ENCODE data around the gene EPS8L3. TPM values are rescaled to one million over a fixed set of nuclear protein-coding genes. Genes with fewer than 3 reads are reported as not detected.

The EPS8L3 gene
- total and polyA plus RNA-seq, 9 of the 15 experiments (the other 6 are each of a cell fraction or from before 2014, with no cell fraction given): 0.09 to 0.42 (median 0.14) TPM; not detected in 5

DNA sequence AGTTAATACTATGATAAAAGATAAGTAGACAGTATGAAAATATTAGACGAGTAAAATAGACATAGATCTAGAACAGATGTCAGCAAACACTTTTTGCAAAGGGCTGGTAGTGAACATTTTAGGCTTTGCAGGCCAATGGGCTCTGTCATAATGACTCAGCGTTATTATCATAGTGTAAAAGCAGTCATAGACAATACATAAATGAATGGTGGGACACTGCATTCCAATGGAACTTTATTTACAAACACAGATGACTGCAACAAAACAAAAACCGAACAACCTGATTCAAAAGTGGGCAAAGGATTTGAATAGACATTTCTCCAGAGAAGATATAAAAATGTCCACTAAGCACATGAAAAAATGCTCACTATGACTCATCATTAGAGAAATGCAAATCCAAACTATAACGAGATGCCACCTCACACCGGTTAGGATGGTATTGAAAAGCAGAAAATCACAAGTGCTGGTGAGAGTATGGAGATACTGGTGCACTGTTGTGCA lies 44.3 kb downstream of the EPS8L3 start:
- H3K4me1 ChIP-seq (replicated peaks in 1 of 2; ENCODE audit: control insufficient read depth in 2 of 2, insufficient read depth in 2 of 2, low read length in 2 of 2): peaks cover 5 to 21% of the 10 kb centered on the region in 2 experiments; a peak in 4 of 5 replicates
- DNase-seq (ENCODE audit: extremely low read depth in 1 of 4, low spot score in 3 of 4) (peak in 2 of 4 experiments; percentile 60 to 74), FAIRE-seq (peak; percentile 23), ATAC-seq (peak; percentile 87)
- ChIA-PET CTCF (ENCODE audit: low intra/inter-chr PET ratio) (interaction anchor here (1.1 kb wide), 1 partner anchor 52 kb away, joined by 3 read pairs; no protein-coding TSS in a partner anchor), POLR2A (no interaction called here)
- peak overlapping the region; percentile 87 for H2AFZ ChIP-seq (ENCODE audit: low read depth, low read length)
- peaks cover 0 to 5% of the 10 kb centered on the region in 2 experiments; a peak in 1 of 5 replicates for H3K27me3 ChIP-seq (ENCODE audit: control insufficient read depth in 2 of 2, insufficient read depth in 2 of 2, low read length in 2 of 2)
- no peaks in the 10 kb centered on the region for H3K79me2 ChIP-seq (ENCODE audit: control insufficient read depth, insufficient read depth, low read length)
- H3K9me1 ChIP-seq (ENCODE audit: control insufficient read depth, insufficient read depth, low read length): no peaks in the 10 kb centered on the region
- H3K4me3 ChIP-seq: no peak overlapping the region
- BruUV-seq (replicated peaks): no TSS peak
- H3K9ac ChIP-seq (ENCODE audit: insufficient read depth in 1 of 2, low read depth in 2 of 2, low read length in 2 of 2): peak overlapping the region in 1 of 2 experiments; percentile 3; a peak in 1 of 4 replicates
- no peaks in the 10 kb centered on the region for H3K36me3 ChIP-seq (ENCODE audit: control insufficient read depth, insufficient read depth, low read length)
- H3K27ac ChIP-seq (ENCODE audit: extremely low read depth, low read depth, low read length): peak overlapping the region; percentile 43; the same call in 2 of the 3 replicates
- WGBS (ENCODE audit: insufficient coverage, low coverage, missing lambda C conversion rate): 13% methylated on average over 5 of the region's 5 CpGs
- H3K4me2 ChIP-seq (ENCODE audit: insufficient read depth, low read length): peak overlapping the region; percentile 2; the same call in 1 of the 2 replicates
- no peaks in the 10 kb centered on the region for H3K9me3 ChIP-seq (replicated peaks; ENCODE audit: control insufficient read depth, insufficient read depth, low read depth, low read length)
- in situ Hi-C loops (cut with MboI): loop anchor here (5.0 kb wide), 1 partner anchor 42 kb away; no protein-coding TSS in a partner anchor
- intact Hi-C loops (cut with micrococcal nuclease): loop anchor here (5.0 kb wide), 1 partner anchor 172 kb away; the partner anchor contains the start of gene GNAI3
- no peaks in the 10 kb centered on the region for H4K20me1 ChIP-seq (replicated peaks; ENCODE audit: control insufficient read depth, insufficient read depth, low read length)
- TF ChIP-seq RCOR1 (IDR thresholded peaks at IDR 0.05; ENCODE audit: borderline replicate concordance in 1 of 2, low read depth in 2 of 2, low read length in 2 of 2) (peak in 1 of 2 experiments; percentile 49; a peak in 1 of 4 replicates), MAFF (IDR thresholded peaks at IDR 0.05; ENCODE audit: low read length) (peak; percentile 99), BCOR (IDR thresholded peaks at IDR 0.05) (no peak), ZNF561 (CRISPR knock-in tag; conservative IDR thresholded peaks at IDR 0.05) (no peak), RUNX1 (IDR thresholded peaks at IDR 0.05; ENCODE audit: low read depth) (no peak), PTTG1 (tag; IDR thresholded peaks at IDR 0.05; ENCODE audit: low read depth) (peak; percentile 19; the same call in 1 of the 2 replicates), TEAD4 (IDR thresholded peaks at IDR 0.05; ENCODE audit: low read length) (0 out of 2 replicates have a peak, but pooled peaks have one; percentile 30), TEAD4 (CRISPR knock-in tag; IDR thresholded peaks at IDR 0.05; ENCODE audit: borderline replicate concordance) (no peak), SMARCA4 (IDR thresholded peaks at IDR 0.05) (peak; percentile 92), NFRKB (IDR thresholded peaks at IDR 0.05; ENCODE audit: low read depth) (no peak; the same call in 1 of the 2 replicates), ZNF134 (CRISPR knock-in tag; conservative IDR thresholded peaks at IDR 0.05) (no peak), JUN (IDR thresholded peaks at IDR 0.05; ENCODE audit: borderline replicate concordance, low read depth, low read length) (peak; percentile 44; the same call in 1 of the 2 replicates), JUN (CRISPR knock-in tag; IDR thresholded peaks at IDR 0.05; ENCODE audit: borderline replicate concordance) (no peak), NCOR1 (IDR thresholded peaks at IDR 0.05) (0 out of 2 replicates have a peak, but pooled peaks have one; percentile 17)
- TF ChIP-seq, protein P1, sequence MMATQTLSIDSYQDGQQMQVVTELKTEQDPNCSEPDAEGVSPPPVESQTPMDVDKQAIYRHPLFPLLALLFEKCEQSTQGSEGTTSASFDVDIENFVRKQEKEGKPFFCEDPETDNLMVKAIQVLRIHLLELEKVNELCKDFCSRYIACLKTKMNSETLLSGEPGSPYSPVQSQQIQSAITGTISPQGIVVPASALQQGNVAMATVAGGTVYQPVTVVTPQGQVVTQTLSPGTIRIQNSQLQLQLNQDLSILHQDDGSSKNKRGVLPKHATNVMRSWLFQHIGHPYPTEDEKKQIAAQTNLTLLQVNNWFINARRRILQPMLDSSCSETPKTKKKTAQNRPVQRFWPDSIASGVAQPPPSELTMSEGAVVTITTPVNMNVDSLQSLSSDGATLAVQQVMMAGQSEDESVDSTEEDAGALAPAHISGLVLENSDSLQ (IDR thresholded peaks at IDR 0.05): 0 out of 2 replicates have a peak, but pooled peaks have one; percentile 20
- TF ChIP-seq, protein P2, sequence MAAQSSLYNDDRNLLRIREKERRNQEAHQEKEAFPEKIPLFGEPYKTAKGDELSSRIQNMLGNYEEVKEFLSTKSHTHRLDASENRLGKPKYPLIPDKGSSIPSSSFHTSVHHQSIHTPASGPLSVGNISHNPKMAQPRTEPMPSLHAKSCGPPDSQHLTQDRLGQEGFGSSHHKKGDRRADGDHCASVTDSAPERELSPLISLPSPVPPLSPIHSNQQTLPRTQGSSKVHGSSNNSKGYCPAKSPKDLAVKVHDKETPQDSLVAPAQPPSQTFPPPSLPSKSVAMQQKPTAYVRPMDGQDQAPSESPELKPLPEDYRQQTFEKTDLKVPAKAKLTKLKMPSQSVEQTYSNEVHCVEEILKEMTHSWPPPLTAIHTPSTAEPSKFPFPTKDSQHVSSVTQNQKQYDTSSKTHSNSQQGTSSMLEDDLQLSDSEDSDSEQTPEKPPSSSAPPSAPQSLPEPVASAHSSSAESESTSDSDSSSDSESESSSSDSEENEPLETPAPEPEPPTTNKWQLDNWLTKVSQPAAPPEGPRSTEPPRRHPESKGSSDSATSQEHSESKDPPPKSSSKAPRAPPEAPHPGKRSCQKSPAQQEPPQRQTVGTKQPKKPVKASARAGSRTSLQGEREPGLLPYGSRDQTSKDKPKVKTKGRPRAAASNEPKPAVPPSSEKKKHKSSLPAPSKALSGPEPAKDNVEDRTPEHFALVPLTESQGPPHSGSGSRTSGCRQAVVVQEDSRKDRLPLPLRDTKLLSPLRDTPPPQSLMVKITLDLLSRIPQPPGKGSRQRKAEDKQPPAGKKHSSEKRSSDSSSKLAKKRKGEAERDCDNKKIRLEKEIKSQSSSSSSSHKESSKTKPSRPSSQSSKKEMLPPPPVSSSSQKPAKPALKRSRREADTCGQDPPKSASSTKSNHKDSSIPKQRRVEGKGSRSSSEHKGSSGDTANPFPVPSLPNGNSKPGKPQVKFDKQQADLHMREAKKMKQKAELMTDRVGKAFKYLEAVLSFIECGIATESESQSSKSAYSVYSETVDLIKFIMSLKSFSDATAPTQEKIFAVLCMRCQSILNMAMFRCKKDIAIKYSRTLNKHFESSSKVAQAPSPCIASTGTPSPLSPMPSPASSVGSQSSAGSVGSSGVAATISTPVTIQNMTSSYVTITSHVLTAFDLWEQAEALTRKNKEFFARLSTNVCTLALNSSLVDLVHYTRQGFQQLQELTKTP (IDR thresholded peaks at IDR 0.05; ENCODE audit: low read depth in 1 of 2, partially characterized antibody in 2 of 2): peak in 1 of 2 experiments; percentile 82
